ENCODE measurements around the gene STX10.

STX10 gene

GRCh38 chr19:13118424-13119193 lies 31.6 kb downstream of the STX10 start:
- peak; percentile 49 for DNase-seq

- DNase-seq, result peak; percentile 91
Measured at GRCh38 chr19:13117772-13118423, 32.3 kb downstream of the STX10 start, which contains the start of gene NACC1. Gene NACC1, plus strand, starts transcription at chr19:13118264. Its CDS starts 16,944 bp downstream, at chr19:13135208.

- DNase-seq, result no peak
Measured at GRCh38 chr19:13117176-13117771, 32.9 kb downstream of the STX10 start.

GRCh38 chr19:13116282-13117175 lies 33.6 kb downstream of the STX10 start, which contains the start of gene TRMT1:
Gene TRMT1, minus strand, starts transcription at chr19:13116740. Its CDS starts 341 bp downstream, at chr19:13116399.
- peak; percentile 87 for DNase-seq

GRCh38 chr19:13115936-13116281 lies 34.3 kb downstream of the STX10 start:
- no peak for DNase-seq

- DNase-seq, result no peak
Measured at GRCh38 chr19:13112555-13112954, 37.6 kb downstream of the STX10 start.

- DNase-seq, result no peak
Measured at GRCh38 chr19:13110099-13110610, 40.0 kb downstream of the STX10 start.

GRCh38 chr19:13109361-13110098 lies 40.6 kb downstream of the STX10 start:
- no peak for DNase-seq

- peak; percentile 56 for DNase-seq
Measured at GRCh38 chr19:13104848-13105711, 45.1 kb downstream of the STX10 start.

GRCh38 chr19:13104360-13104847 lies 45.8 kb downstream of the STX10 start:
- peak; percentile 76 for DNase-seq

GRCh38 chr19:13103581-13104359 lies 46.4 kb downstream of the STX10 start:
- DNase-seq, result no peak

- DNase-seq, result peak; percentile 56
Measured at GRCh38 chr19:13102666-13103580, 47.3 kb downstream of the STX10 start, which contains the start of gene LYL1. Gene LYL1, minus strand, starts transcription at chr19:13102858. Its CDS starts 1,687 bp downstream, at chr19:13101171.

- DNase-seq, result peak; percentile 13
Measured at GRCh38 chr19:13102416-13102665, 47.8 kb downstream of the STX10 start.

GRCh38 chr19:13101590-13102415 lies 48.4 kb downstream of the STX10 start:
- DNase-seq, result no peak

GRCh38 chr19:13100841-13101589 lies 49.2 kb downstream of the STX10 start:
- DNase-seq, result no peak

- DNase-seq, result peak; percentile 71
Measured at GRCh38 chr19:13100031-13100588, 50.1 kb downstream of the STX10 start.

All from CD4-positive, alpha-beta T cell treated with Interleukin-17A for 4 hours (primary cell).